IPS-18c (cell line): ENCODE data around the gene STAT5B.
"Not testable (repeated sequence)": the region's sequence is repeated elsewhere in the genome, so short reads cannot be mapped to it uniquely, and the experiment has no call there.

Experiments
- H3K4me3 ChIP-seq: 2 replicates; pipeline ENCODE4 v1.7.0; 2013; ENCODE audit warnings: low read depth, mild to moderate bottlenecking, low read length, moderate library complexity; ENCODE audit not compliant: insufficient read depth
- H3K9me3 ChIP-seq: one replicate; pipeline ENCODE4 v1.6.1; 2013; ENCODE audit warnings: mild to moderate bottlenecking, low read length, moderate library complexity; ENCODE audit not compliant: control insufficient read depth, insufficient read depth

STAT5B gene

DNA sequence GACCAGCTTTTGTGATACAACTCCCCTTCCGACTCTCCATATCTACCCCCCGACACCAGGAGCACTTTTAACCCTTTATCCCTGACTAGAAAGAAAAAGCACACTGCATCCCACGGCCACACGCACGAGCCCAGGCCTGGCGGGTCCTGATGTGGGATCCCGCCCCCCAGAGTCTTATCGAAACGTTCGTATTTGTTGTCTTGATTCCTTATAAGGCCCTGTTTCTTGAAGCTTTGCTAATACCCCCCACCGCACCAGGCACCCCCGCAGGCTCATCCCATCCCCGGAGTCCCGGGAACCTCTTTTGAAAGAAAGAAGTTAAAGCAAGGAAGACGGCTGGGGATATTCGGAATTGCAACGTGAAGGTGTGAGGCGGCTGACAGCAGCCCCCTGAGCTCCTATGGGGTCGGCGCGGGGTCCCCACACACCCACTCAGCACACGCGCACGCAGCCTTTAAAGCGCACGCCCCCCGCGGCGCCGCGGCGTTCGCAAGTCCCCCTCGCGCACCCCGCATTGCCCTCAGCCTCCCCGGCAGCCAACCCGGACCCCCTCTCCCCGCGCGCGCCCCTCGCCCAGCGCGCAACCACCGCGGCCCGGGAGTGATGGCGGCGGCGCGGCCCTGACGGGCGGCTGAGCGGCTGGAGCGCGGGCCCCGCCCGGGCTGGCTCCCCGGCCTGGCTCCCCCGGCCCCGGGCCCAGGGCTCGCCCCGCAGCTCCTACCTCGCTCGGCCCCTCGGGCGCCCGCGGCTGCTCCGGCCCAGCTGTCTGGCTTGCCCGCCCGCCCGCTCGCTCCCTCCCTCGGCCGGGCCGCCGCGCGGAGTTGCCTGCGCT lies 448 bp downstream of the STAT5B start:
- Histone ChIP-seq H3K9me3 (peaks cover 2% of the 10 kb centered on the region), H3K4me3 (peak overlapping the region; percentile 68)

DNA sequence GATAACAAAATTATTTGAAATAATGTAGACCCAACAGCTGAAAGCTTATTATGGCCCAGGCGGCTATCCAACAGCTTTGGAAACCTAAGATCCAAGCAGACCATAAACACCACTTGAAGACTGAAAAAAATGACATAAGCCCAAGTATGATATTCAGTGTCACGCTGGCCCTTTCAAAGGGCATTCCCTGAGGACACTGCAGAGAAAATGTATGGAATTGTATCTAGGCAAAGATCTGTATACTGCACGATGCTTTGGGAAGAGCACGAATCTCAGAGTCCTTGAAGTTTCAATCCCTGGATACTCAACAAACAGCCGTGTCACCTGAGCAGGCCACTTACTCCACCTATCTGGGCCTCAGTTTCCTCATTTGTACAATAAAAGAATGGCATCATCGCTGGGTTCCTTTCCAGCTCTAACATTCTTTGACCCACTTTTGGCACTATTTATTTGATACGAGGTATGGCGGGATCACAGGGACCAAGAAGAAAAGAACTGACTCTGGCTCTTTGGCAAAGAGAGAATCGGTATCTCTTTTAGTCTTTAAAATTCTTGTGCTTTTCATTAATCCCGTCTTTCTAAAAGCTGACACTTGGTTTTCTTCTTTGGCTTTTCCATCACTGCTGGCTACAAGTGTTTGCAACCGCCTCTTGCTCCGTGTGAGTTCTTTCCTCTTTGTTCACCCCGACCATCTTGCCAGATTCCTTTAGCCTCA lies 1.2 kb downstream of the STAT5B start:
- Histone ChIP-seq H3K9me3 (peaks cover 2% of the 10 kb centered on the region), H3K4me3 (peak overlapping the region; percentile 68)

DNA sequence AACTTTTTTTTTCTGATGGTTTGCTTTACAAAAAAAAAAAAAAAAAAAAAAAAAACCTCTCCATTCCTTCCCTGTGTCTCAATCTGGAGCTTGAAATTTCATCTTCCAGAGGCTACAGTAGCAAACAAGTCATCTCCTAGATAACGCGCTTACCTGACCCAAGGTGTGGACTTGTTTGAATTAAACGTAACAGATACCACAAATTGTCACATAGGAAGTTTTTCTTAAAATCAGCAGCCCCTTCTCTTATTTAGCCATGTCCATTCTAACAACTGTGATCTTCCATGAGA lies 2.0 kb downstream of the STAT5B start:
- H3K4me3 ChIP-seq: no peak overlapping the region

GRCh38 chr17:42273474-42274252 lies 2.5 kb downstream of the STAT5B start:
- H3K4me3 ChIP-seq: no peak overlapping the region
- peaks cover 2% of the 10 kb centered on the region for H3K9me3 ChIP-seq

More for the DNA sequence above, 2.0 kb downstream of the STAT5B start:
- peaks cover 2% of the 10 kb centered on the region for H3K9me3 ChIP-seq

- Histone ChIP-seq H3K4me3 (no peak overlapping the region), H3K9me3 (peaks cover 2% of the 10 kb centered on the region)
Measured at GRCh38 chr17:42272162-42272907, 3.9 kb downstream of the STAT5B start.

- Histone ChIP-seq H3K4me3 (no peak overlapping the region), H3K9me3 (peaks cover 2% of the 10 kb centered on the region)
Measured at GRCh38 chr17:42271779-42272035, 4.5 kb downstream of the STAT5B start.

GRCh38 chr17:42271006-42271778 lies 5.0 kb downstream of the STAT5B start:
- no peaks in the 10 kb centered on the region for H3K9me3 ChIP-seq
- no peak overlapping the region for H3K4me3 ChIP-seq

DNA sequence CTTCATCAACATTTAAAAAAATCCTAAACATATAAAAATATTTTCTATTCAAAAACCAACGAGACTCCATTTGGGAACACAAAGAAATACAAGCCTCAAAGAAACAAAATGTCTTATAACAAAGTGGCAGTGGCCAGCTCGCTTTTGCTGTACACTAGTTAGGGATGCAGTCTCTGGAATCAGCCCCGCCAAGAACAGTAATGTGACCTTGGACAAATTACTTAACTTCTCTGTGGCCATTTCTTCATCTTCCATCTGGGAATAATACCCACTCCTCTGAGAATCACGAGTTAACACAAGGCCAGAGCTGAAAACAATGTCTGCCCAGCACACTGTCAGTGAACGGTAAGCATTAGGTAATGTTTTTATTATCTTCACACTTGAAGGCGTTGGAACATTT lies 5.6 kb downstream of the STAT5B start:
- Histone ChIP-seq H3K9me3 (no peaks in the 10 kb centered on the region), H3K4me3 (no peak overlapping the region)

DNA sequence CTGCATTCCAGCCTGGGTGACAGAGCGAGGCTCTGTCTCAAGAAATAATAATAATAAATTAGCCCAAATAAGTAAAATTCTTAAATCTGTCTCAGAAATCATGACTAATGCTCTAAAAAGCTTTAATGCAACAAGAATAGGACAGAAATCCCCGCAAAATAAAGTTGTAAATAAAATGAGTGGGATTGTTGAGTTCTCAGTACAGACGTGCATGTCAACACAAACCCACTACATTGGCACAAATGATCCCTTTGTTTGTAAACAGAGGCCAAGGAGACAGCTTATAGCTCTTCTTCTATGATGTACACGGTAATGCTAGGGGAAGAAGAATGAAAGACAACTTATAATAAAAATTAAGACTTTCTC lies 6.0 kb downstream of the STAT5B start:
- no peak overlapping the region for H3K4me3 ChIP-seq

DNA sequence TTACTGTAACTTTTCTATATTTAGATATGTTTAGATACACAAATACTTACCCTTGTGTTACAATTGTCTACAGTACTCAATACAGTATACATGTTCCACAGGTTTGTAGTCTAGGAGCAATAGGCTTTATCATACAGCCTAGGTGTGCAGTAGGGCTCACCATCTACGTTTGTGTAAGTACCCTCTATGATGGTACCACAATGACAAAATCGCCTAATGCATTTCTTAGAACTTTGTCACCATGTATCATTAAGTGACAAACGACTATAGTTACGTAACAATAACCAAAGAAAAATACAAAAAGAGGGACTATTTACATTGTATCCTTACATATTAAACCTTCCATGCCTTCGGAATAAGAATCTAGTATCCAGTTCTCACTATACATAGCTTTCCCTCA lies 8.0 kb downstream of the STAT5B start:
- no peak overlapping the region for H3K4me3 ChIP-seq

More for the DNA sequence above, 6.0 kb downstream of the STAT5B start:
- H3K9me3 ChIP-seq: no peaks in the 10 kb centered on the region

GRCh38 chr17:42266918-42267766 lies 9.0 kb downstream of the STAT5B start:
- H3K4me3 ChIP-seq: no peak overlapping the region
- no peaks in the 10 kb centered on the region for H3K9me3 ChIP-seq

More for the DNA sequence above, 8.0 kb downstream of the STAT5B start:
- H3K9me3 ChIP-seq: no peaks in the 10 kb centered on the region

DNA sequence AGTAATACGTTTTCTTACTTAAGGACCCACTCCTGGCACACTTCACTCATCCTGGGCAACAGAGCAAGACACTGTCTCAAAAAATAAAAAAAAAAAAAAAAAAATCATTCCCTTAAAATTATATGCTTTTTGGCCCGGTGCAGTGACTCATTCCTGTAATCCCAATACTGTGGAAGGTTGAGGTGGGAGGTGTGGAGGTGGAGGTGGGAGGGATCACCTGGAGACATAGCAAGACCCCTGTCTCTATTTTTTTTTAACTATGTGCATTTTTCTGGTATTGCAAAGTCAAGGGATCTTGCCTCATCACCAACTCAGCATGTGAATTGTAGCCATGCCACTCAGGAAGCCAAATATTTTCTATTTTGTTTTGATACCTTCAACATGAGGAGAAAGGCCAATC lies 9.7 kb downstream of the STAT5B start:
- no peaks in the 10 kb centered on the region for H3K9me3 ChIP-seq
- no peak overlapping the region for H3K4me3 ChIP-seq

GRCh38 chr17:42264366-42264765 lies 11.8 kb downstream of the STAT5B start:
- not testable (repeated sequence) for H3K4me3 ChIP-seq, H3K9me3 ChIP-seq

- Histone ChIP-seq H3K4me3 (no peak overlapping the region), H3K9me3 (no peaks in the 10 kb centered on the region)
Measured at GRCh38 chr17:42260318-42260717, 15.9 kb downstream of the STAT5B start.

- H3K9me3 ChIP-seq: no peaks in the 10 kb centered on the region
- no peak overlapping the region for H3K4me3 ChIP-seq
Measured at GRCh38 chr17:42255445-42255844, 20.7 kb downstream of the STAT5B start.

DNA sequence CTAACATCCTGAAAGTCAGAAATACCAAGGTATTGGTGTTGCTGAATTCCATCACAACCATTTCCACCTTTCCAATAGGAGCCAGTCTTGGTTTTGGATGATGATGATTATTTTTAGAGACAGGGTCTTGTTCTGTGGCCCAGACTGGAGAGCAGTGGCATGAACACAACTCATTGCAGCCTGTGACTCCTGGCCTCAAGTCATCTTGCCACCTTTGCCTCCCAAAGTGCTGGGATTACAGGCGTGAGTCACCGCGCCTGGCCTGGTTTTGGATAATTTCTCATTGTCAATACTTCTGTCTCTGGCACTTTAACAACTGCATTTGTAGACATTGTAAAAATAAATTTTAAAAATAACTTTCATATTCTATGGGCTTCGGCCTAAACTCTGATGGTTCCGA lies 22.6 kb downstream of the STAT5B start:
- no peak overlapping the region for H3K4me3 ChIP-seq

More for the DNA sequence above, 22.6 kb downstream of the STAT5B start:
- no peaks in the 10 kb centered on the region for H3K9me3 ChIP-seq
